Stimulated activated CD8-positive, alpha-beta memory T cell treated with anti-CD3 and anti-CD28 coated beads, Interleukin-4, amount 100 ng/mL, for 1 hour (primary cell): Measurements from ENCODE around the gene ANKRD40CL.

Source experiments
- DNase-seq, 2 donors: peaks; one replicate each; pipeline ENCODE4 v3.0.0-alpha.2; 2020; ENCODE audit warnings: low read depth in 2 of 2, low spot score in 1 of 2

The ANKRD40CL gene

DNA sequence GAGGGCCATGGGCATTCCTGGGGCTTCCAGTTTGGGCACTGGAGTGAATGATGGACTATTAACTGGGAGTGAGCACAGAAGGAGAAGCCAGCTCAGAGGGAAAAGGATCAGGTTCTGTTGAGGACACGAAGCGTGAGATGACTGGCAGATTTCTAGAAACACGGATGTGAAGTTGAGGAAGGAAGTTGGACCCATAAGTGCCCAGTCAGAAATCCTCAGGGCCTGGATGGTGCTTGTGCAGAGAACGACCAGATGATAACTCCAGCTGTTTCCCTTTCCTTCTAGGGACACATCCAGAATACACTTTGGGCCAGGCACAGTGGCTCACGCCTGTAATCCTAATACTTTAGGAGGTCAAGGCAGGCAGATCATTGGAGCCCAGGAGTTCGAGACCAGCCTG is 23.3 kb upstream of the ANKRD40CL start:
- DNase-seq, result no peak

GRCh38 chr17:50787106-50787505 is 19.8 kb upstream of the ANKRD40CL start:
- no peak for DNase-seq

- DNase-seq, result no peak
These were observed 18.7 kb upstream of the ANKRD40CL start for GRCh38 chr17:50785946-50786570.

DNA sequence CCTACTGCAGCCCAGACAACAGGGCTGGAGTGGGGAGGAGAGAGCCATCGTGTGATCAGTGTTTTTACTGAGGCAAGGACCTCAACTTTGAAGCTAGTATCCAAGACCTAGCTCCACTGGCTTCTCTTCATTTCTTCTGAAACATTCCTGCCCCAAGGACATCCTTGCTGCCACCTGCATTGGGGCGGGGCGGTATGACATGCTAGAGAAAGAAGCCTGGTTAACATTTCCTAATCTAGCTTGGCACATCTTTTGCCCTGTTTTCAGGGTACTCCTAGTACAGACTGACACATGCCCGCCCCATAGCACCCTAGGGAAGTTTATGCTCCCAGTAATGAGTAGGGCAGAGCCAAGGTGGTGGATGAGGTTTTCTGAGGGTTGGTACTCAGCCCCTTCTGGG is 17.8 kb upstream of the ANKRD40CL start:
- DNase-seq, result no peak

GRCh38 chr17:50783905-50784304 is 16.6 kb upstream of the ANKRD40CL start:
- no peak for DNase-seq

- peak; percentile 43 to 57 for DNase-seq
These were observed 15.9 kb upstream of the ANKRD40CL start for GRCh38 chr17:50783193-50783660.

DNA sequence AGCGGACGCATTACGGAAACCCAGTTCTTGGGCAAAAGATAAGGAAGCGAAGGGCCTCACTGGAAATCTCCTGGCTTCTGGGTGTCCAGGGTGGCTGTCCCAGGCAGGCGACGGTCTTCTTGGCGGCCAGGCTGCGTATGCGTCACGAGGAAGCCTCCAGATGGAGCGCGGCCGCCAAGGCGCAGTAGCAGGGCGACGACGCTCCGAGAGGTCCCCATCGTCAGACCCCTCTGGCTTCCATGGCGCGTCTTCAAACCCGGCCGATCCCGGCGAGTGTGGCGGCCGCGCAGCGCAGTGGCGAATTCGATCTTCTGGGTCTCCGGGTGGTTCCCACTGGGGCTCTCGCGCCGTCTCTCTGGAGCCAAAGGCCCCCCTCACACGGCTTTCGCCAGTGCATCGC is 13.8 kb upstream of the ANKRD40CL start:
- no peak for DNase-seq

DNA sequence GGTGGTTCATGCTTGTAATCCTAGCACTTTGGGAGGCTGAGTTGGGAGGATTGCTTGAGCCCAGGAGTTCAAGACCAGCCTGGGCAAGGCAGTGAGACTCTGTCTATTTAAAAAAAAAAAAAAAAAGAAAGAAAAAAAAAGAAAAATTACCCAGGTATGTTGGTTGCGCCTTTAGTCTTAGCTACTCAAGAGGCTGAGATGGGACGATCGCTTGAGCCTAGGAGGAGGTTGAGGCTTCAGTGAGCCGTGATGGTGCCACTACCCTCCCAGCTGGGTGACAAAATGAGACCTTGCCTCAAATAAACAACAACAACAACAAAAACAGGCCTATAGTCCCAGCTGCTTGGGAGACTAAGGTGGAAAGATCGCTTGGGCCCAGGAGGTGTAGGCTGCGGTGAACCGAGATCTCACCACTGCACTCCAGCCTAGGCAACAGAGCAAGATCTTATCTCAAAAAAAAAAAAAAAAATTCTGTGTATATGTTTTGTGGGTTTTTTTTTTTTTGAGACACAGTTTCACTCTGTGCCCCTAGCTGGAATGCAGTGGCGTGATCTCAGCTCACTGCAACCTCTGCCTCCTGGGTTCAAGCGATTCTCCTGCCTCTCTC is 12.5 kb upstream of the ANKRD40CL start:
- peak in 1 of 2 donors; percentile 10 for DNase-seq

GRCh38 chr17:50778988-50779387 is 11.7 kb upstream of the ANKRD40CL start:
- DNase-seq, result no peak

DNA sequence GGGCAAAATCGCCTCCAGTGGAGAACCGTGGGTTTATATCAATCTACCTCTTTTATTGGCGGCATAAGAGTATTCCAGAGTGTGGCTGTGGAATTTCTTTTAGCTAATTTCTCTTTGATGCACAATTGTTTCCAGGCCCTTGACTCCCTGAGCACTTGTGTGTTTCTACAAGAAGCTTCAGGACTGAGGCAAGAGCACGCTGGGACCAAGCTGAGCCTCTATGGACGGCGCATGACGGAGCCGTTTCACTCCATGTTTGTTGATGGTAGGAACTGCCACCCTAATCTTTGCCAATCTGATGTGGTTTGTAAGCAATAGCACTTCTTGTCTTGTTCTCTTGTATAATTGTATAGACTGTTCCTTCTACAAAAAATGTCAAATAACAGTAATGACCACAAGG is 11.2 kb upstream of the ANKRD40CL start:
- DNase-seq, result no peak

DNA sequence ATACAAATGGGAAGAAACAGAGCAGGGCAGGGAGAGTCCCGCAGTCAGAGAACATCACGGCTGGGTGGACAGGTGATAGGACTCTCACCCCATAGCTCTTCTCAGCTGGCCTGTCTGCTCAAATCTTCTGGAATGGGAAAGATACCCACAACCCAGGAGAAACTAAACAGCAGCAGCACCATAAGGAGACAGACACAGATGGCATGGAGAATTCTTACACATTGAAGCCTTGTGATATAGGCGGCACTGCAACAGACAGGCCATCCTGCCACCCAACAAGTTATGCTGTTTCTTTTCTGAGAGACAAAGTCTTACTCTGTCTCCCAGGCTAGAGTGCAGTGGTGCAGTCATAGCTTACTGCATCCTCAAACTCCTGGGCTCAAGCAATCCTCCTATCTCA is 8.6 kb upstream of the ANKRD40CL start:
- DNase-seq, result no peak

GRCh38 chr17:50774225-50774803 is 7.0 kb upstream of the ANKRD40CL start:
- no peak for DNase-seq

DNA sequence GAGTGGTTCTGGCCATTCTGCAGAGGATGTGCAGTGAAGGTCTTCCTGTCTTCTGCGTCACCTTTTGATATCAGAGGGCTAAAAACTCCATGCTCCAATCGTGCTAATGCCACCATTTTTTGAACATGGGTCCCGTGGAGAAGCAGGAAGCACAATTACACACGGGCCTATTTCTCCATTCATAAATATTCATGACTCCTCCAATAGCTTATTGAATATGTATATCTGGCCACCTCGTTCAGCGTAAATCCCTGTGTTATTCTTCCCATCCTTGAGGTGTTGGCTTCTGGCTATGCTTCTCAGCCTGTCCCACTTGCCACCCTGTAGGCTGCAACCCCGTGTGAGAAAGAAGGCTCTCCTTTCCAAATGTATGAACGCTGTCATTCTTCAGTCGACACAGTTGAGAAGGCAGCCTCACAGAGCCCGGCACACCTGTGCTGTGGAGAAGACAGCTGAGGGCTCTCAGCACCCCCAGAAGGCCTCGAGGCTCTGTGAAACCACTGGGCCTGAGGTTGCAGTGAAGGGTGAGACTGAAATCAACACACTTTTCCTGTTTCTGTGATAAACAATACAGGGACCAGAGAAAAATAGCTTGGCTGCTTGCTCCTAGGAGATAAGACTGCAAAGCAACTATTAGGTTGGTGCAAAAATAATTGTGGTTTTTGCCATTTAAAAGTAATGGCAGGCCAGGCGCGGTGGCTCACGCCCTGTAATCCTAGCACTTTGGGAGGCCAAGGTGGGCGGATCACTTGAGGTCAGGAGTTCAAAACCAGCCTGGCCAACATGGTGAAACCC is 4.9 kb upstream of the ANKRD40CL start:
- no peak for DNase-seq

DNA sequence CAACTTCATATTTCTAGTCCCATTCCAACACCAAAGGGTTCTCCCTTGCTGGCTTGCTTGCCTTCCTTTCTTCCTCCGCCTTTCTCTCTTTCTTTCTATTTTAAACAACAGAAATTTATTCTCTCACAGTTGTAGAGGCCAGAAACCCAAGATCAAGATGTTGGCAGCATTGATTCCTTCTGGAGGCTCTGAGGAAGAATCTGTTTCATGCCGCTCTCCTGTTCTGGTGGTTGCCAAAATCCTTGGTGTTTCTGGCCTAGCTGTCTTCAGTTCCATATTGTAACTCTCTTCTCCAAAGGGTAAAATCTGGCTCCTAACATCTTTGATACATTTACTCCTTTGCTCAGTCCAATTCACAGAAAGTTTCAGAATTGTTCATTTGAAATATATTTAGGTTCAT is 3.0 kb upstream of the ANKRD40CL start:
- DNase-seq, result no peak

GRCh38 chr17:50769884-50770283 is 2.6 kb upstream of the ANKRD40CL start:
- DNase-seq, result no peak

GRCh38 chr17:50768346-50768761 is 1.0 kb upstream of the ANKRD40CL start:
- DNase-seq, result no peak

GRCh38 chr17:50767030-50767429 is 288 bp downstream of the ANKRD40CL start:
- DNase-seq, result no peak

DNA sequence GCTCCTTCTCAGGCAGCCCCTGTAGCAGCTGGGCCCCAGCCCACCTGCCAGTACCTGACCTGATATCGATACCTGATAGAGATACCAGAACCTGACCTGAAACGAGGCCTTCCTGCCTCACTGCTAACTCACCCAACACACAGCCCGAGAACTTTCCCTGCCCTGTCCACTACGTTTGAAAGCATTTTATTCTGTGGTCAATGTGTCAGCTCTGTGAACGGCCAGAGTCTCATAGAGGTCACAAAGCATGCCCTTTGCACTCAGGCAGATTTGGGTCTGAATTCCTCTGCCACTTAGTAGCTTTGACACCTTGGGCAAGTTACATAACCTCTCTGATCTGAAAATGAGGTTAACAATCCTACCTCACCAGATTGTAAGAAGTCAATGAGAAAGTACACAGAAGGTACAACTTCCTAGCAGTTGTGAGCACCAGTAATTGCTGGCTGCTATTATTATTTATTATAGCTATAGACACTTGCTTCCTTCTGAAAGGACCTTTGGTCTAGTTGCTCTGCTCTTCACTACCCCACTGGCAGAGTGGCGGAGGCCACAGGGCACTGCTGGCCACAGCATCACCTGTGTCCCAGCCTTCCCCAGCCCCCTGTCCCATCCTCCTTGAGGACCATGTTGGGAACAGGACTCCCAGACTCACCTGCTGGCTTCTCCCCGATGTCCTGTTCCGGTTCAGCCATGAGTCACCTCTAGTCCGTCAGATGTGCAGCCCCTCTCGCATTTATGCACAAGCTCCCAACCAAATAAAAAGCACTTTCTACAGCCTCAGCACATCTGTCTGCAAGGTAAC is 895 bp downstream of the ANKRD40CL start:
- DNase-seq, result no peak

- no peak for DNase-seq
These were observed 1.7 kb downstream of the ANKRD40CL start for GRCh38 chr17:50765454-50766221.

DNA sequence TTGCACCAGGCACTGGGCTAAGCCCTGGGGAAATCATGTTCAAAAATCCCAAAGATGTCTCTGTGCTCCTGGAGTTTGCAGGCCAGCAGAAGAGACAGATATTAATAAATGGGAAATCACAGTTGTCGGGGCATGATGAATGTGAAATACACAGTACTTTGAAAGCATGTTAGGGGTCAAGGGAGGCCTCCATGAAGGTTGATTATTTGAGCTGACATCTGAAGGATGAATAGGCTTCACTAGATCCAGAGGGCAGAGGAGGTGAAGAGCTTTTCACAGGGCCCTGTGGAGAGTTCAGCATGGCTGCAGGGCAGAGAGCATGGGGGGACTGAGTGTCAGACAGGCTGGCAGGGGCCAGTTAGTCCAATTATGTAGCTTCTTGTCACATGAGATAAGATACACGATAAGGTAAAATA is 2.6 kb downstream of the ANKRD40CL start:
- DNase-seq, result no peak
